NCI-H2081 treated with DMSO at 0.1 percent for 48 hours (cell line): ENCODE measurements around the gene FGR.

Experiments
- DNase-seq: peaks from one replicate; lab custom pipeline; 2025; lab: John Stamatoyannopoulos, UW

FGR gene

GRCh38 chr1:27615346-27616192 lies 19.4 kb downstream of the FGR start:
- no peak for DNase-seq

GRCh38 chr1:27614625-27615344 lies 20.2 kb downstream of the FGR start:
- no peak for DNase-seq

- DNase-seq: no peak
Measured at GRCh38 chr1:27614043-27614624, 20.9 kb downstream of the FGR start.

DNA sequence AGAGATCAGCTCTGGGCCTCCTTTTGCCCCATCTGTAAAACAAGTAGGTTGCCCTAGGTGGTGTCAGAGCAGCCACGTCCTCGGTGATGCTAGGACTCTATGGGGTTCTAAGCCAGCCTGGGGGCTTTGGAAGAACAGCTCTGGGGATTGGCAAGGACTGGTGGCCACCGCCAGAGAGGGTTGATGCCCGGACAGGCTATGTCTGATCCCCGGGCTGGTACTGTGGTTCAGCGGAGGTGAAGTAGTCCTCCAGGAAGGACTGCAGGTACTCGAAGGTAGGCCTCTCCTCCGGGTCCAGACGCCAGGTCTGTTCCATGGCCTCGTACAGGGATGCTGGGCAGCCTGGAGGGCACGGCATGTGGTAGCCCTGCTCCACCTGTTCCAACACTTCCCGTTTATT lies 22.3 kb downstream of the FGR start:
- no peak for DNase-seq

- no peak for DNase-seq
Measured at GRCh38 chr1:27611450-27611849, 23.5 kb downstream of the FGR start.

DNA sequence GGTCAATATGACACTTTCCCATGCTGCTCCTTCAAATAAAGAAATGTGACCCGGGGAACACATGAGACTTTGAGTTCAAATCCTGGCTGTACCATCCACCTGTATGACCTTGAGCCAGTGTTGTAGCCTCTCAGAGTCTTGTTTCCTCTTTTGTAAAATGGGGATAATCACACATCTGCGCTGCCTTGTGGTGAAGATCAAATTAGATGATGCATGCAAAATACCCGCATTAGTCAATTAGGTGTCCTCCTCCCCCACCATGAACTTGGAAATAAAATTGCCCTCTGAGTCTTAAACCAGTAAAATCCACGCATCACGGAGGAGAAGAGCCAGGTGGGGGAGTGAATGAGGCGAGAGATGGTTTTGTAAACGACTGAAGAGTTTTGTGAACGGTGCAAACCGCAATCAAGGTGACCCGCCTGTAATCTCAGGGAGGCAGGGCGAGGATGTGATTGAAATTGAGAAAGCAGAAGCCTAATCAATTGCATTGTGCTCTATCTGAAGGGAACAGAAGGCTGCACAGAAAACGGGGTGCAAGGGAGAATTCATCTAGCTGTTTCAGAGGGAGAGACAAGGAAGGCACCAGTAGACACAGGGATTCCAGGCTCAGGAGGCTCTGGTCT lies 25.3 kb downstream of the FGR start:
- DNase-seq: no peak

DNA sequence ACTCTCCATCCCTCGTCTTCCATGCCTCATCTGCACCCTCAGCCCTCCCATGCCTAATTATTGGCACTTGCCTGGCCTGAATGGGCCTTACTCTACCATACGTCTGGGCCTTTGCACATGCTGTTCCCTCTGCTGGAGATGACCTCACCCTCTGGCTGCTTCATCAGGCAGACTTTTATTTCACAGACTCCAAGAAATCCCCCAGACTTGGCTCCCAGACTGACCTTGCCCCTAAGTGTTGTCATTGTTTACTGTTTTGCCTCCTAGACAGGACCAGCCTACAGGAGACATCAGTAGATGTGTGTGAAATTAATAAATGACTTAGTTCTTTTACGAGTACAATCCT lies 25.8 kb downstream of the FGR start:
- DNase-seq: no peak

DNA sequence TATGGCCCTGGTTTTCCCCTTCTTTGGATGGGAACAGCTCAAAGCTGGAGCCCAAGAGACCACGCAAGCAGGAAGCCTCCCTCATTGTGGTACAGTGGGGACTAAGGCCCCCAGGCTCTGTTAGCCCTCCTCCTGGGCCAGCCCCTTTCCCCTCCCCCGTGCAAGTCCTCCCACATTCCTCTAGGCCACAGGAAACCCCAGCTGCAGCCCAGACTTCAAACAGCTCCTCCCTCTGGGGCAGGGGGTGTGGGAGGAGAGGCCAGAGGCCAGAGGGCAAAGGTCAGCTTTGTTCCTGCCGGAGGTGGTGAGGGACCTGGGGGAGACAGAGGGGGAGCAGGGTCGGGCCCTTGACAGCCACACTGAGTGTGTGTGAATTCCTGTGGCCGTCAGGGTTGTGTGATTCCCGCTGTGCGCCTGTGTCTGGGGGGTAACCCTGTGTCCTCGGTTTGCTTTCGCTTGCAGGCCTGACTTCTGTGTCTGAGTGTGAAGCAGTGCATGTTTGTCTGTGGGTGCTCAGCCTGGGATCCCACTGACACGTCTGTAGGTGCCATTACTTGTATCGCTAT lies 27.7 kb downstream of the FGR start:
- DNase-seq: no peak

- DNase-seq: no peak
Measured at GRCh38 chr1:27606708-27607238, 28.2 kb downstream of the FGR start.

- peak; percentile 13 for DNase-seq
Measured at GRCh38 chr1:27605796-27606707, 28.9 kb downstream of the FGR start.

DNA sequence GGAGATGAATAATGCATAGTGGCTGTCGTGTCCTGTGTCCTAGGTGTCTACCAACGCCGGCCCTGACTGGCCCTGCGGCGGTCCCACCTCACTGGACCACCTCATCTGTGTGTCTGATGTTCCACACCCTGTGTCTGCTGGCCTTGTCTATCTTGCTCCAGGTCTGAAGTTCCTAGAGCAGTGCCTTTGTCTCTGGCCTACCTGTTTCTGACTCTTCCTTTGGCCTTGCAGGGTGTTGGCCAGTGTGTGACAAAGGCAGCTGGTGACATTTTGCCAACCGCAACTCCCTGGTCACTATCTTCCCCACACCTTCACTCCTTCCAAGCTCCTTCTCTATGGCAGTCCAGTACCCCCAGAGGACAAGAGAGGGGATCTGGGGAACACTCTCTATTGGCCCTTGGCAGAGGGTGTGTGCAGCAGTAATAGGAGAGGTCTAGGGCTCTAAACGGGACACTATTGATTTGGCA lies 29.7 kb downstream of the FGR start:
- DNase-seq: no peak

DNA sequence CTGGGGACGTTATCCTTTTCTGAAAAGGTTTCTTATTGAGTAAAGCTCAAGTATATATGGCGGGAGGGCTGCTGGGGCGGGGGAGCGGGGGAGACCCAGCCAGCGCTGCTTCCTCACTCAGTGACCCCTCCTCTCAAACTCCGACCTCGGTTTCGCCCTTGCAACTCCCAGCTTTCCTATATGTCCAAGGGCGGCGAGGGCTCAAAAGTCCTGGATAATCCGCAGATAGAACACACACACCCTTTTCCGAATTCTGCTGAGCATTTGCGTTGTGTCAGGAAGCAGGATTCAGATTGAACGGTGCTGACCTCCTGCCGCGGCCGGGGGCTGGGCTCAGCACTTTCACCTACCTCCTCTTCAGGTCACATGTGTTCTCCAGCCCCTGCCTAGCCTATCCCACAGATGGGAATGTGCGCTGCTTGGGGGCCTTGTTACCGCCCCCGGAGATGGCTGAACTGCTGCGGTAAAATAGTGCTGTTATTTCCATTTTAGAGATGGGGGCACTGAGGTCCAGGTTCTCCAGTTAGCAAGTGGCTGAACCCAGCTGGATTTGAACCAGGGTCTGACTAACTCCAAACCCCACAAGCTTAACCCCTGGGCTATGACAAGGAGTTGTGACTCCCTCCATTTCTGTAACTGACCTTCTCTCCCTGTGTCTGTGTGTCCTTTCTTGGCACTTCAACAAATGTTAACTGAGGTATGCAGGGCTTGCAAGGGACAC lies 30.2 kb downstream of the FGR start:
- no peak for DNase-seq

GRCh38 chr1:27603681-27604578 lies 31.1 kb downstream of the FGR start, which contains the start of gene AHDC1:
AHDC1 (minus strand) TSS chr1:27604144; CDS start chr1:27552115, 52,029 bp downstream.
- DNase-seq: peak; percentile 25

DNA sequence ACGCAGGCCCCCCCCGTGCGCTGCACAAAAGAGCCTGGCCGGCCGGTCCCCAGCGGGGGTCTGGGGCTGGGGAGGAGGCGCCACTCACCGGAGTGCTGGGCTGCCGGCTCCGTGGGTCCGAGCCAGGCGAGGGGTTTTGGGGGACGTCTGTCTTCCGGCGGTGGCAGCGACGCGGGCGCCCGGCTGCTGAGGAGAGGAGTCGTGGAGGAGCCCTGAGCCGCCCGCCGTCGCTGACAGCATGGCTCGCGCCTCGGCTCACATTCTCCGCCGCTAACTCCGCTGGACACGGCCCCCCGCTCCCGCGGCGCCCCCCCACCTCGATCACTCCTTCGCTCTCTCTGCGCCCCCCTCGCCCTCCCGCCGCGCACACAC lies 31.7 kb downstream of the FGR start:
- no peak for DNase-seq

DNA sequence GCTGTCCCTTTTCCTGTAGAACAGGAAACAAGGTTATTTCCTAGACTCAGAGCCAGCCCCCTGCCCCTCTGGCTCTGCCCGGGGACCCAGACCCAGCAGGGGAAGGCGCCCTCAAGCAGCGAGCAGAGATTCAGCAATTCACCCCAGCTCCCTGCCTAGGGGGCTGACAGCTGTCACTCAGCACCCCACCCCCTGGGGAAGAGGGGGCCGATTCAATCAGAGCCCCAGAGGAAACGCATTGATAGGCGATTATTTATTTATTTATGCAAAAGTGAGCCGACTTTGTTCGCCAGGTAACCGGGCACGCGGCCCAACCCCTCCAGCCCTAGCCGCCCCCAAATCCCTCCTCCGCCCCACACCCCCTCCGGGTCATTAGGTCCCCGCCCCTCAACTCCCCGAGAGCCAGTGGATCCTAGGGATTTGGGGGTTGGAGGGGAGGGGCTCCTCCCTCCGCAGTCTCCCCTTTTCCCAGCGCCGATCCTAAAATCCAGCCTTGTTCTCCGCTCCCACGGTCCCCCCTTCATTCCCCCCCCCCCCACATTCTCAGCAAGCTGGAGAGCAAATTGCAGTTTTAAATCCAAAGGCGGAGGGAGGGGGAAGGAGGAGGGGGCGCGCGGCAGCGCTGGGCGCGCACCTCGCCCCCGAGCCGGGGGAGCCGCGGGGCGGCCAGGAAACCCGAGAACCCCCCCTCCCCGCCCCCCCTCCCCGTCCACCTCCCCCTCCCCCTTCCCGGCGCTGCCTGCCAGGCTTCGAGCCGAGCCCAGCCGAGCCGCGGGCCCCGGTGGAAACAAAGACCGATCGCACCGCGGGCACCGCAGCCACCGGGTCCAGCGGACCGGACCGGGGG lies 32.3 kb downstream of the FGR start:
- DNase-seq: no peak

- DNase-seq: no peak
Measured at GRCh38 chr1:27601771-27602461, 33.1 kb downstream of the FGR start.

DNA sequence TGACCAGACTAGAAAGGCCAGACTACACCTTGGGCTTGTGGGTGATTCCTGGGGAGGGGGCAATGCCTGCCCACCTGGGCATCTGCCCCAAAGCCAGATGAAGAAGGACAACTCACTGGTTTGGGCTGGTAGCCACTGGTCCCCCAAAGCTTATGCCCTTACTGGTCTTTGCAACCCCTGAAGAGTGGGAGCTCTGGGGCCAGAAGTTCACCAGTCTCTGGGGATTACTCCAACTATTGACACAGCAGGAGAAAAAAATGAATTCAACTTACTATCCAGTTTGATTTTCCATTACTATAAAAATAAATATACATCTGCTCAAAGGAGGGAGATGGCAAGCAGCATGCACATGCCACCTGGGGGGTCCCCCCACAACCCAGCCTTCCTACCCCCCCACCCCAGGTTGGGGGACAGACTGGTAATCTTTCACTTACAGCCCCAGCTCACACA lies 33.6 kb downstream of the FGR start:
- DNase-seq: no peak
